ENCODE data around the gene COX7B. TPM values are rescaled to one million over a fixed set of nuclear protein-coding genes. Genes with fewer than 3 reads are reported as not detected.

The COX7B gene
- total RNA-seq, 1 experiment from 2014 or later: 243 TPM

DNA sequence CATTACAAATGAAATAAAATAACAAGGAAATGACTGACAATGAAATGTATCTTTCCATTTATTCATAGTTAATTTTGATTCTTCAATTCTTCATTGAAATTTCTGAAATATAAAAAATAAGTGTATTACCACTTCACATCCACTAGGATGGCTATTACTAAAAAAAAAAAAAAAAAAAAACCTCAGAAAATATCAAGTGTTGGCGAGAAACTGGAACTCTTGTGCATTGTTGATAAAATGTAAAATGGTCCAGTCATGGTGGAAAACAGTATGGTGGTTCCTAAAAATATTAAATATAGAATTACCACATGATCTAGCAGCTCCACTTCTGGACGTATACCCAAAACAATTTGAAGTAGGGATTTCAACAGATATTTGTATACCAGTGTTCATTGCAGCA lies 47.3 kb downstream of the COX7B start:
- no peaks in the 10 kb centered on the region for H3K36me3 Mint-ChIP-seq (ENCODE audit: insufficient read depth, unreplicated experiment)
- ChIA-PET CTCF (no interaction called here), POLR2A (no interaction called here)

DNA sequence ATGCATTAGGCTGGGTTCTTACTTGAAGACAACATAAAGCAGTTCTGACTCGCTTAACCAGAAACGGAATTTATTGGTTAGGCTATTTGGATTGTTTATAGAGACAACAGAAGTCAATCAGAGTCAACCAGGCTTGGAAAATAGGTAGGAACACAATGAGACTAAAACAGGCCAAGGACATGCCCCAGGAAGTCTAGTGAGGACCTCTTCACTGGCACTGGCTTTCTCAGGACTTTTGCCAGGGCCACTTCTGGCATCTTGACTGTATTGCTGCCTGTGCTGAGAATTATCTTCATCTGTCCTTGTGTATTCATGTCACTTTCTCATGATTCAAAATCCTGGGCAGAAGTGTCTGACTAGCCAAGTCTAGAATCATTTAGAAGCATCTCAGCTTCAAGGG lies 50.6 kb downstream of the COX7B start:
- Histone ChIP-seq H3K4me1 (no peaks in the 10 kb centered on the region), H3K9me3 (no peaks in the 10 kb centered on the region), H3K27me3 (replicated peaks; ENCODE audit: control insufficient read depth, insufficient read depth, low read length) (no peaks in the 10 kb centered on the region), H3K36me3 (ENCODE audit: control insufficient read depth, insufficient read depth, low read length) (no peaks in the 10 kb centered on the region), H3K4me3 (ENCODE audit: low read depth, low read length) (no peak overlapping the region)
- no peak for DNase-seq
- H3K4me3 Mint-ChIP-seq (ENCODE audit: unreplicated experiment): no peak overlapping the region
- H3K4me1 Mint-ChIP-seq (ENCODE audit: low read depth, unreplicated experiment): no peaks in the 10 kb centered on the region
- POLR2A ChIA-PET: no interaction called here
- no peaks in the 10 kb centered on the region for H3K27me3 Mint-ChIP-seq (ENCODE audit: insufficient read depth, unreplicated experiment)
- no peaks in the 10 kb centered on the region for H3K9me3 Mint-ChIP-seq (ENCODE audit: unreplicated experiment)
- TF ChIP-seq, protein P1, sequence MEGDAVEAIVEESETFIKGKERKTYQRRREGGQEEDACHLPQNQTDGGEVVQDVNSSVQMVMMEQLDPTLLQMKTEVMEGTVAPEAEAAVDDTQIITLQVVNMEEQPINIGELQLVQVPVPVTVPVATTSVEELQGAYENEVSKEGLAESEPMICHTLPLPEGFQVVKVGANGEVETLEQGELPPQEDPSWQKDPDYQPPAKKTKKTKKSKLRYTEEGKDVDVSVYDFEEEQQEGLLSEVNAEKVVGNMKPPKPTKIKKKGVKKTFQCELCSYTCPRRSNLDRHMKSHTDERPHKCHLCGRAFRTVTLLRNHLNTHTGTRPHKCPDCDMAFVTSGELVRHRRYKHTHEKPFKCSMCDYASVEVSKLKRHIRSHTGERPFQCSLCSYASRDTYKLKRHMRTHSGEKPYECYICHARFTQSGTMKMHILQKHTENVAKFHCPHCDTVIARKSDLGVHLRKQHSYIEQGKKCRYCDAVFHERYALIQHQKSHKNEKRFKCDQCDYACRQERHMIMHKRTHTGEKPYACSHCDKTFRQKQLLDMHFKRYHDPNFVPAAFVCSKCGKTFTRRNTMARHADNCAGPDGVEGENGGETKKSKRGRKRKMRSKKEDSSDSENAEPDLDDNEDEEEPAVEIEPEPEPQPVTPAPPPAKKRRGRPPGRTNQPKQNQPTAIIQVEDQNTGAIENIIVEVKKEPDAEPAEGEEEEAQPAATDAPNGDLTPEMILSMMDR (IDR thresholded peaks at IDR 0.05; ENCODE audit: insufficient read depth in 1 of 2, low read depth in 1 of 2, low read length in 1 of 2, severe bottlenecking in 1 of 2, unreplicated experiment in 1 of 2): no peak
- no TSS peak for BruUV-seq (replicated peaks)
- no peak overlapping the region for H3K27ac Mint-ChIP-seq (ENCODE audit: unreplicated experiment)
- intact Hi-C loops (cut with micrococcal nuclease; ENCODE audit: unreplicated experiment): no loop called here
- CTCF ChIA-PET: no interaction called here
- no peaks in the 10 kb centered on the region for H3K36me3 Mint-ChIP-seq (ENCODE audit: insufficient read depth, unreplicated experiment)

More for the DNA sequence above, 47.3 kb downstream of the COX7B start:
- Mint-ChIP-seq H3K9me3 (ENCODE audit: unreplicated experiment) (no peaks in the 10 kb centered on the region), H3K27ac (ENCODE audit: unreplicated experiment) (no peak overlapping the region), H3K4me3 (ENCODE audit: unreplicated experiment) (no peak overlapping the region), H3K27me3 (ENCODE audit: insufficient read depth, unreplicated experiment) (no peaks in the 10 kb centered on the region), H3K4me1 (ENCODE audit: low read depth, unreplicated experiment) (no peaks in the 10 kb centered on the region)
- Histone ChIP-seq H3K4me1 (no peaks in the 10 kb centered on the region), H3K36me3 (ENCODE audit: control insufficient read depth, insufficient read depth, low read length) (no peaks in the 10 kb centered on the region), H3K27me3 (replicated peaks; ENCODE audit: control insufficient read depth, insufficient read depth, low read length) (no peaks in the 10 kb centered on the region), H3K9me3 (no peaks in the 10 kb centered on the region), H3K4me3 (ENCODE audit: low read depth, low read length) (no peak overlapping the region)
- TF ChIP-seq, protein P1 (IDR thresholded peaks at IDR 0.05; ENCODE audit: insufficient read depth in 1 of 2, low read depth in 1 of 2, low read length in 1 of 2, severe bottlenecking in 1 of 2, unreplicated experiment in 1 of 2): no peak
- BruUV-seq (replicated peaks): no TSS peak
- no peak for DNase-seq
- intact Hi-C loops (cut with micrococcal nuclease; ENCODE audit: unreplicated experiment): no loop called here

- Mint-ChIP-seq H3K4me3 (ENCODE audit: unreplicated experiment) (no peak overlapping the region), H3K9me3 (ENCODE audit: unreplicated experiment) (no peaks in the 10 kb centered on the region), H3K4me1 (ENCODE audit: low read depth, unreplicated experiment) (no peaks in the 10 kb centered on the region), H3K27ac (ENCODE audit: unreplicated experiment) (no peak overlapping the region), H3K36me3 (ENCODE audit: insufficient read depth, unreplicated experiment) (no peaks in the 10 kb centered on the region), H3K27me3 (ENCODE audit: insufficient read depth, unreplicated experiment) (no peaks in the 10 kb centered on the region)
- Histone ChIP-seq H3K36me3 (ENCODE audit: control insufficient read depth, insufficient read depth, low read length) (no peaks in the 10 kb centered on the region), H3K9me3 (no peaks in the 10 kb centered on the region), H3K4me3 (ENCODE audit: low read depth, low read length) (no peak overlapping the region), H3K27me3 (replicated peaks; ENCODE audit: control insufficient read depth, insufficient read depth, low read length) (no peaks in the 10 kb centered on the region), H3K4me1 (no peaks in the 10 kb centered on the region)
- intact Hi-C loops (cut with micrococcal nuclease; ENCODE audit: unreplicated experiment): no loop called here
- TF ChIP-seq, protein P1 (IDR thresholded peaks at IDR 0.05; ENCODE audit: insufficient read depth in 1 of 2, low read depth in 1 of 2, low read length in 1 of 2, severe bottlenecking in 1 of 2, unreplicated experiment in 1 of 2): no peak
- CTCF ChIA-PET: no interaction called here
- BruUV-seq (replicated peaks): no TSS peak
- POLR2A ChIA-PET: no interaction called here
- no peak for DNase-seq
Measured at GRCh38 chrX:77952173-77952572, 52.9 kb downstream of the COX7B start.
